GM10266 (cell line): ENCODE measurements around the gene ZNF276.
"Not testable (repeated sequence)": the region's sequence is repeated elsewhere in the genome, so short reads cannot be mapped to it uniquely, and the experiment has no call there.

Experiments used
- DNase-seq: peaks from one replicate; pipeline ENCODE4 v3.0.0; 2012; ENCODE audit errors: extremely low spot score
- CTCF ChIP-seq: IDR thresholded peaks from 2 replicates; pipeline ENCODE4 v1.5.1; 2012; ENCODE audit warnings: mild to moderate bottlenecking, low read depth; ENCODE audit not compliant: control insufficient read depth, insufficient read depth; ENCODE audit errors: missing control alignments

ZNF276 gene

GRCh38 chr16:89688395-89688794, 32.9 kb upstream of the ZNF276 start:
- no peak for TF ChIP-seq CTCF
- DNase-seq = no peak

GRCh38 chr16:89689142-89689541, 32.2 kb upstream of the ZNF276 start:
- no peak for TF ChIP-seq CTCF
- no peak for DNase-seq

DNA sequence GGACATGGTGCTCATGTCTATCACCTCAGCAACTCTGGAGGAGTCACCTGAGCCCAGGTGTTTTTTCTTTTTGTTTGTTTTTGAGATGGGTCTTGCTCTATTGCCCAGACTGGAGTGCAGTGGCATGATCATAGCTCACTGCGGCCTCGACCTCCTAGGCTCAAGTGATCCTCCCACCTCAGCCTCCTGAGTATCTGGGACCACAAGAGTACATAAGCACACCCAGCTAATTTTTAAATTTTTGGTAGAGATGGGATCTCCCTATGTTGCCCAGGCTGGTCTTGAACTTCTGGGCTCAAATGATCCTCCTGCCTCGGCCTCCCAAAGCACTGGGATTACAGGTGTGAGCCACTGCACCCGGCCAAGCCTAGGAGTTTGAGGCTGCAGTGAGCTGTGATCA, 31.7 kb upstream of the ZNF276 start:
- DNase-seq = not testable (repeated sequence)

DNA sequence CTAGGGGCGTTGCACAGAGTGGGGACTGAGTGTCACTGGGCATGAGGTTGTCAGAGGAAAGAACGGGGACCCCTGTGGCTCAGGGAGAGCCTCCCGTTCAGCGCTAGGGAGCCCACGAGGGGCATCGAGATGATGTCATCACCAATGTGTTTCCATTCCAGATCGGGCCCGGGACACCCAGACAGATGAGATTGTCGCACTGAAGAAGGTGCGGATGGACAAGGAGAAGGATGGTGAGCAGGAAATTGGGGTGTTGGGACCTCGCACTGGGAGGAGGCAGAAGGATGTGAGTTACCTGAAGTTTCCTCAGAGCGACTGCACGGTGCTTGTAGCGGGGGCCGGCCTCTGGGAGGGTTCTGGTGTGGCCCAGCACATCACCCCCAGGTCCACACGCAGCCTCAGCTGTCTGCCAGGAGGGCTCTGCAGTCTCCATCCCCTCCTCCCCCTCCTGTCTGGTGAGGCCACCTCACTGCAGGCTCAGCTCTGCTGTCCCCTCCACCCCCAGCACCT, 30.9 kb upstream of the ZNF276 start:
- TF ChIP-seq CTCF = no peak
- peak; percentile 5 for DNase-seq

DNA sequence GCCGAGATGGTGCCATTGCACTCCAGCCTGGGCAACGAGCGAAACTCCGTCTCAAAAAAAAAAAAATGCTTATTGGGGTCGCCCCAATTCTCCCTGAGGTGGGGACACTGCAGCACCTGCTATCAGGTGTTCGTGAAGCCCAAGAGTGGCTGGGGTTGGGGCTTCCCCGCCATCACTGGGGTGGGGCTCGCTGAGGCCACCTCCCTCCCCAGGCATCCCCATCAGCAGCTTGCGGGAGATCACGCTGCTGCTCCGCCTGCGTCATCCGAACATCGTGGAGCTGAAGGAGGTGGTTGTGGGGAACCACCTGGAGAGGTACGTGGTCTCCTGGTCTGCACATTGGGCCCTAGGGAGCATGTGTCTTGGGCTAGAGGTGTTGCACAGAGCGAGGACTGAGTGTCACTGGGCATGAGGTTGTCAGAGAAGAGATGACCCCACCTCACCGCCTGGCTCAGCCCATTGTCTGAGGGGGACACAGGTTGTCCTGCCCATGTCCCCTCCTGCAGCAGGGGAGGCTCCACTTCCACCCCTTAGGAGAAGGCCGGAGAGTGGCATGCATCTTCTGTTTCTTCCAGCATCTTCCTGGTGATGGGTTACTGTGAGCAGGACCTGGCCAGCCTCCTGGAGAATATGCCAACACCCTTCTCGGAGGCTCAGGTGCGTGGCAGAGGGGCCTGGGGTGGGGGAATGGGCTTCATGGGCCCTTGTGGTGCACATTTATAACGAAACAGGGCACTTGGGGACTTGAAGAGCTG, 29.9 kb upstream of the ZNF276 start:
- TF ChIP-seq CTCF = no peak
- no peak for DNase-seq

- no peak for DNase-seq
- no peak for TF ChIP-seq CTCF
Measured at GRCh38 chr16:89691986-89692569, 29.3 kb upstream of the ZNF276 start.

DNA sequence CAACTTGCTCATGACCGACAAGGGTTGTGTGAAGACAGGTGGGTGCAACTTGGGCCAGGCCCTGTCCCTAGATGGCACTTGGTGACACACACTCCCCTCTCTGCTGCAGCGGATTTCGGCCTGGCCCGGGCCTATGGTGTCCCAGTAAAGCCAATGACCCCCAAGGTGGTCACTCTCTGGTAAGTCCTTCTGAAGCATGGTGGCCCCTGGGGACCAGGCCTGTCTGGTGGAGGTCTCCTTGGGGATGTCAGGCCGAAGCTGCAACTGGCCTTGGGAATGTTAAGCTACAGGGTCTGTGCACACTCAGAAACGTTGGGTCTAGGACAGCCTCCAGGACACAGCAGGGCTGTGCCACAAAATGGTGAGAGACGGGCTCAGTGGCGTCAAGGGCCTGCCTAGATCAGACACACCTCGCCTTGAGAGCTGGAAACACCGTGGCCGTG, 28.0 kb upstream of the ZNF276 start:
- no peak for TF ChIP-seq CTCF
- no peak for DNase-seq
